GM19395 (cell line): ENCODE measurements around the gene ATL2.
"Not testable (repeated sequence)": the region's sequence is repeated elsewhere in the genome, so short reads cannot be mapped to it uniquely, and the experiment has no call there.

Source experiments
- ATAC-seq: cut with Tn5 transposase; IDR thresholded peaks from one replicate; pipeline ENCODE4 v1.9.1; 2021; ENCODE audit warnings: mild to moderate bottlenecking, moderate library complexity; ENCODE audit not compliant: unreplicated experiment

ATL2 gene

DNA sequence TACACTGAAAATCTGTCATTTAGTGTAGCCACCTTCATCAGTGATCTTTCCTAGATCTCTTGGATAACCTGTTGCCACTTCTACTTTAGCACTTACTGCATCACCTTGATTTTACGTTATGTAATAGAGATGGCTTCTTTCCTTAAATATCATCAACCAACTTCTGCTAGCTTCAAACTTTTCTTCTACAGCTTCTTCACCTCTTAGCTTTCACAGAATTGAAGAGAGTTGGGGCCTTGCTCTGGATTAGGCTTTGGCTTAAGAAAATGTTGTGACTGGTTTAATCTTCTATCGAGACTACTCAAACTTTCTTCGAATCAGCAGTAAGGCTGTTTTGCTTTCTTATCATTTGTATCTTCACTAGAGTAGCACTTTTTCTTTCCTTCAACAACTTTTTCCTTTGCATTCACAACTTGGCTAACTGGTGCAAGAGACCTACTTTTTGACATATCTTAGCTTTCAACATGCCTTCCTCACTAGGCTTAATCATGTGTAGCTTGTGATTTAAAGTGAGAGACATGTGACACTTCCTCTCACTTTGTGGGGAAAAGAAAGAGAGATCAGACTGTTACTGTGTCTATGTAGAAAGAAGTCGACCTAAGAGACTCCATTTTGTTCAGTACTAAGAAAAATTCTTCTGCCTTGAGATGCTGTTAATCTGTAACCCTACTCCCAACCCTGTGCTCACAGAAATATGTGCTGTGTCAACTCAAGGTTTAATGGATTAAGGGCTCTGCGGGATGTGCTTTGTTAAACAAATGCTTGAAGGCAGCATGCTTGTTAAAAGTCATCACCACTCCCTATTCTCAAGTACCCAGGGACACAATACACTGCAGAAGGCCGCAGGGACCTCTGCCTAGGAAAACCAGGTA, 99.6 kb downstream of the ATL2 start:
- ATAC-seq, result no peak

DNA sequence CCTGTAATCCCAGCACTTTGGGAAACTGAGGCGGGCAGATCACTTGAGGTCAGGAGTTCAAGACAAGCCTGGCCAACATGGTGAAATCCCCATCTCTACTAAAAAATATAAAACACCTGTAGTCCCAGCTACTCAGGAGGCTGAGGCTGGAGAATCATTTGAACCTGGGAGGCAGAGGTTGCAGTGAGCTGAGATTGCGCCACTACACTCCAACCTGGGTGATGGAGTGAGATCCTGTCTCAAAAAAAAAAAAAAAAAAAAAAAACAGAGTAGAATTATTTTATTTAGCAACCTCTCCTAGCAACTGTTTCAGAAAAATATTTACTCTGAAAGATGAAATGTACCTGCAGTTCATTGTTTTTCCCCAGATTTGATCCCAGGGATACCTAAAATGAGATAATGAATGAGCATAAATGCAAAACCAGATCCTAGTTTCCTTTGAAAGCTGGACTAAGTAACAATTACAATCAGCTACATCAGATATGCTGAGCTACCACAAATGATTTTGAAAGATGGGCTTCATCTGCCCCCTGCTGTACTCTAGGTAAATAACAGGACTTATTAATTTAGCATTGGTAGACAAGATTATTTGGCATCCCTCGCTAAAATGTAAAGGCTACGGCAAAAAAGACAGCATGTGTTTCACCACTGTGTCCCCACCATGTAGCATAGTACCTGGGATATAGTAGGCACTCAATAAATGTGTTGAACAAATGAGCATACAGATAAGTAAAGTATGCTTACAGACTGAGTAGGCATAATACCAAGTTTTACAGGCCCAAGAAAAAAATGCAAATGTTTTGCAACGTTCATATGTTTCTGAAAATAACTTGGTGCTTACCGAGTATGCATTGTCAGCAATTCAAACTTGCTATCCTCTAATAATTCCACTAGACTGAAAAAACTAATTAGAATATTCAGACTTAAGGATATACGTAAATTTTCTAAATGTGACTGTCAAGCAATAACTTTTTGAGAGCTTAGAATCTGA, 102.5 kb downstream of the ATL2 start:
- ATAC-seq, result no peak

- no peak for ATAC-seq
These were observed 105.4 kb downstream of the ATL2 start for GRCh38 chr2:38271697-38272096.

DNA sequence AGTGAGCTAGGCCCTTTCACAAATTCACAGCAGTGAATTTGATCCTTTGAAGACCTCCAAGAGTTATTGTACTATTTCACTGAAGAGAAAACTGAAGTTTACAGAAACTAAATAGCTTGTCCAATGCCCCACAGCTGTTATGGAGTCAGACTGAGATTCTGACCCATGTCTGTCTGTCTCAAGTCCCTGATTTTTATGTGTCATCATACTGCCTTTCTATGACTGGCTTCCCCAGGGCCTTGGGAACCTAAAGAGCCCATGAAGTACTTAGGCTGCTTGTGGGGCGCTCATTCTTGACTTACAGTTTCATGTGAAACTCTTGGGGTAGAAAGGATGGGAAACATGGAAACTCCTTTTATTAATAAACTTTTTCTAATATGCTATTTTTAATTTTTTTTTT, 107.7 kb downstream of the ATL2 start:
- no peak for ATAC-seq

- ATAC-seq, result no peak
These were observed 108.3 kb downstream of the ATL2 start for GRCh38 chr2:38268691-38269327.

- ATAC-seq, result no peak
These were observed 109.1 kb downstream of the ATL2 start for GRCh38 chr2:38268001-38268400.

DNA sequence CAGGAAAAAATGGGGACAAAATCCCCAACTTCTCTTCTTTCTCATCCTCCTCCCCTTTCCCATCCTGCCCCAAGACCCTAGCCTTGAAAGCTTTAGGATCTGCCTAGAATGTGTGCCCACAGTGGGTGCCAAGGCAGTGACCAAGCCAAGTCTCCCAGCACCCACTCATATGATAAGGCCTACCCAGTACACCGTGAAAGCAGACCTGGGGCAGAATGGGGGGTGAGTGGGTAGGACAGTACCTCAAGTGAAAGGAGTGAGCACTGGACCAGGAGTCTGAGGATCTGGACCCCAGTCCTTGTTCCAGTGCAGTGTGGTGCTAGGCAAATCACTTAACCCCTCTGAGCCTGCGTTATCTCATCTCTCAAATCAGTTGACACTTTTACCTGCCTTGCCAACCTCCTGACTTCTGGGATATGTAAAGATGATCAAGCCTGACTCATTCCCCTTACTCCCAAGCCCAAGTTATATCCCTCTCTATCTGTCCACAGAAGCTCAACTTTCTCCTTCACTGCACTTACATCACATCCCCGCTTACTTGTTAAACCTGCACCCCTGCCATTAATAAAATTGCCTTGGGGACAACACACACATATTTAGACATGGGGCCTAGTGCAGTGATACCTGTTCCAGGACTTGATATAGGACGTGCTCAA, 109.7 kb downstream of the ATL2 start:
- no peak for ATAC-seq

- no peak for ATAC-seq
These were observed 110.6 kb downstream of the ATL2 start for GRCh38 chr2:38266382-38267061.

- no peak for ATAC-seq
These were observed 111.6 kb downstream of the ATL2 start for GRCh38 chr2:38265461-38265860.

DNA sequence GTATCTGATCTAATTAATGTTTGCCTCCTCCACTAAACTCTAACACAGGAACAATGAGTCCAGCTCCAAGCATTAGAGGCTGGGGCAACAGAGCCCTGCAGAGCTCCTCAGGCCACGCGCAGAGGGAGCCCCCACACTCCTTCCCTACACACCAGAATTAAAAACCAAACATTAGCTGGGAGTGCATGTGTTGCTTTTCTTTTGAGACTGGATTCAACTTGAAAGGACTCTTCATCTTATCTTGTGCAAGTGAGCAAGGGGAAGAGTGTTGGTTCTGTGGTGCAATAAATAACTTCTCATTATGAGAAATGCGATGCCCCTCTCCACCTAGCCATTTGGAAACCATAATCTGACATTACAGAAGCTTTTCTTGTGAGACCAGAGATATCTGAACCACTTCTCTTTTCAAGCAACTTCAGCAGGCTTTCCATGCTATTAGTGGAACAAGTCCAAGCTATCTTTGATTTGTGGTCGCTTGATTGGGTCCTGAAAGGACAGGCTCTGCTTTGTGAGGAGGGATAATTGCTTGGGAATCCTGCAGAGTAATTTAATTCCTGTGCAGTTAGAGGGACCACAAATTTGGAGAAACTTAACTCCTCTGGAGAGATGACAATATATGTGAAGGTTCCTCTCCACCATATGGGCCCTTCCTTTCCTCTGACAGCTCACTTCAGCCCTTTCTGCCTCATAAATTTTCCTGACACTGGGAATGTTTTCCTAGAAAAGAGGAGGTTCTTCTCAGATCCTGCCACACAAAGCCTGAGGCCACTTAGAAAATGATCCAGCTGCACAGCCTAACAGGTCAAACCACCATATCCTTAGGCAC, 112.5 kb downstream of the ATL2 start:
- ATAC-seq, result no peak

DNA sequence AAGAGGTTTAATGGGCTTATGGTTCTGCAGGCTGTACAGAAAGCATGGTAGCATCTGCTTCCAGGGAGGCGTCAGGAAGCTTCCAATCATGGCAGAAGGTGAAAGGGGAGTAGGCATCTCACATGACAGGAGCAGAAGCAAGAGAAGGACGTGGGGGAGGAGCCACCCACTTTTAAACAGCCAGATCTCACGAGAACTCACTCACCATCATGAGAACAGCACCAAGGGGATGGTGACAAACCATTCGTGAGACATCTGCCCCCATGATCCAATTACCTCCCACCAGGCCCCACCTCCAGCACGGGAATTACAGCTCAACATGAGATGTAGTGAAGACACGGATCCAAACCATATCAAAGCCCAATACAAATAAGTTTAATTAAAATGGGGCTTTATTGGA, 113.8 kb downstream of the ATL2 start:
- ATAC-seq, result no peak

DNA sequence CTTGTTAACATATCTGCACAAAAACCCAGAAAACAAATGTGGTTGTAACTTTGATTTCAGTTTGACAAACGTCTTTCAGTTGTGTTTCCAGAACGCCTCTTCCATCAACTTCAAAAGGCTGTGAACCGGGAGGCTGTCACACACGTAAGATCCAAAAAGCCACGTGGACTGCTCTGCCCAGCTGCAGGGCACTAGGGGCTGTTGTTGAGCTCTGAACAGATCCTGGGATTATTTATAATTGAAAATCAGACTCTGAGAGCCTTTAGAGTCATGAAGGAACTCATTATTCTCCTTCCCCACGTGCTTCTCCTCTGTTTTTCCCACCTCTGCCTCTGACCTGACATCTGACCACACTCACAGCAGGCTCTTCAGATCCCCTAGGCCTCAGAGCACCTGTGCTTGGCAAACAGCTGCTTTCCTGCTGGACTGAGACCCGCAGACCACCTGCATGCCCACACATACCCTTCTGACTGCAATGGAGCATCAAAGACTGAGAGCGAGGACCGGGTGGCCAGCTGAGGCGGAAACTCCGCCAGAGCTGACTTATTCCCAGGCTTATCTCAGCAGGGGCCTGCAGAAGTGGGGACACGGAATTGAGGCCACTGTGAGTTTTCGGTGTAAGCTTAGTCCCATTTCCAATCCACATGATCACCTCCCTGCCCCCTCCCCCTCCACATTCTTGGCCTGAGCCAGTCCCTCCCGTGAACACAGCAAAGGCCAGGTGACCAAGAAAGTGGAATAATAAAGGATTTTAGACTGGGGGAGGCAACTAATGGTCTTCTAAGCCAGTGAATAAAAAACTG, 114.8 kb downstream of the ATL2 start:
- ATAC-seq, result peak; percentile 60

DNA sequence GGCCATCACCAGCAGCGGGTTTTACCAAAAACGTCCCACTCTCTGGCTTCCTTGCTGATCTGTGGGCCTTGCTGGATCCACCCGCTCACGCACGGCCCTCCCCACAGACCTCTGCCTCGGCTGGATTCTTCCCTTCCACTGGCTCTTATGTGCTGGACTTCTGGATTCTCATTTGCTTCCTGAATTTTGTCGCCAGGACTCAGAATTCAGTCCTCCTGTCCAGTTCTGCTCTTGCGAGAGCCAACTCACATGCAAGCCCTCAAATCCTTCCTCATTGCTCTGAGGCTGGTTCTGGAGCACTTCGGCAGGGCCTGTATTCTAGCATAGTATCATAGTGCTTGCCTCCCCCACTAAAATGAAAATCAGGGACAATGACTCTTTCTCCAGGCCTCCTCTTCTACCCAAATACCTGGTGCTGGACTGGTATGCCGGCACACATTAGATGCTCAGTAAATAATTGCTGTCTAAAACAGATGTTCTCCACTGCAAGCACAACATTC, 115.5 kb downstream of the ATL2 start:
- ATAC-seq, result no peak

GRCh38 chr2:38260972-38261371, 116.1 kb downstream of the ATL2 start:
- ATAC-seq, result no peak

- no peak for ATAC-seq
These were observed 116.6 kb downstream of the ATL2 start for GRCh38 chr2:38260469-38260868.

GRCh38 chr2:38259311-38259710, 117.8 kb downstream of the ATL2 start:
- ATAC-seq, result no peak

DNA sequence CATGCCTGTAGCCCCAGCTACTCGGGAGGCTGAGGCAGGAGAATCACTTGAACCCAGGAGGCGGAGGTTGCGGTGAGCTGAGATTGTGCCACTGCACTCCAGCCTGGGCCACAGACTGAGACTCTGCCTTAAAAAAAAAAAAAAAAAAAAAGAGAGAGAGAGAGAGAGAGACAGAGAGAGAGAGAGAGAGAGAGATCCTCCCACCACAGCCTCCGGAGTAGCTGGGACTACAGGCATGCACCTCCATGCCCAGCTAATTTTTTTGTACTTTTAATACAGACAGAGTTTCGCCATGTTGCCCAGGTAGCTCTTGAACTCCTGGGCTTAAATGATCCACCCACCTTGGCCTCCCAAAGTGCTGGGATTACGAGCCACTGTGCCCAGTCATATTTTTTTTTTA, 119.4 kb downstream of the ATL2 start:
- ATAC-seq, result not testable (repeated sequence)

DNA sequence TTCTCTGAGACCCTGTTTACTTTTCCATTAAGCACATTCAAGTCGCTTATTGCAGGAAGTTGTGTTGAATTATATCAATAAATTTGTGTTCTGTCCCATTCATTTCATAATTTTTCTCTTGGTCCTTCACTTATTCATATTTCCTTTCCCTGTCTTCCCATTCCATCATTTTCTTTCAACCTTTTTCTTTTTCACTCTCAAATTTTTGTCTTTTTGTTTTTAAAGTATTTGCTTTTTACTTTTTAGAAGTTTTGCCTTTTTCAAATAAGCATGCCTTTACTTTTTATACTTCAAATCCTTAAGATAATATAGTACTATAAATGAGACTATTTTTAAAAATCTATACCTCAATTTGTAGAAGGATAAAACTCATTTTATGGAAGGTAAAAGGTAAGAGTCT, 120.5 kb downstream of the ATL2 start:
- no peak for ATAC-seq
